ENCODE measurements around the gene NBL1.

Gene NBL1, protein sequence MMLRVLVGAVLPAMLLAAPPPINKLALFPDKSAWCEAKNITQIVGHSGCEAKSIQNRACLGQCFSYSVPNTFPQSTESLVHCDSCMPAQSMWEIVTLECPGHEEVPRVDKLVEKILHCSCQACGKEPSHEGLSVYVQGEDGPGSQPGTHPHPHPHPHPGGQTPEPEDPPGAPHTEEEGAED

DNA sequence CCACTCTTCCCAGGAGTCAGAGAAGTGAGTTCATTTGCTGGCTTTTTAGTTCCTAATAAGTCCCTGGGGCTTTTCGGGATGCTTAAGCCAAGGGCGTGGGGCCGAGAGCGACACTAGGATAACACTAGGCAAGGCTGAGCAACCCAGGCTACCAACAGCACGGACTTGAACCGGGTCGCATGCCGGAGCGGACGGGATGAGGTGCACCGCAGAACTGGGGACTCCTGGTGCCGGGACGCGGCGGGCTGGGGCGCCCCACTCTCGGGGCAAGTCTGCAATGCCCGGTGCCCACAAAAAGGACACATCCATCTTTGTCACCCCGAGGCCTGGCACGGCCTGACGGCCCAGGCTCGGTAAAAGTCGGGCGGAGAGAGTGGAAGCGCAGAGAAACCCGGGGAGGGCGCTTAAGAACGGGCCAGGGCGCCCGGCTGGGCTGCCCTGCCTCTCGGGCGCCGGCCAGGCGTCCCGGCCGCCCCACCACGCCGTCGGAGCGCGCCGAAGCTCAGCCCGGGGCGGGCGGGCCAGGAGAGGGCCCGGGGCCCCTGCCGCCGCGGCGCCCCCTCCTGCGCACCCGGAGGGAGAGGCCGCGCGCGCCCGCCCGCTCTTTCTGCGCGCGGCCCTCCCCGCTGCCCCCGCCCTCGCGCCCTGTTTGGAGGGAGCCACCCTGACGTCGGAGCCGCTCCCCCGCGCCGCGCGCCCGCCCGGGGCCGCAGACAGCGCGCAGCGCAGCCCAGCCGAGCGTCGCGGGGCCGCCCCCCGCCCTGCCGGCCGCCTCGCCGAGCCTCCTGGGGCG lies at the start of gene NBL1:
NBL1 (plus strand) TSS at position 710 of the 793 bp plus-strand sequence. CDS start 10,720 bp downstream, outside the sequence.
- DNase-seq (ENCODE audit: low read depth, low spot score) = no peak

DNA sequence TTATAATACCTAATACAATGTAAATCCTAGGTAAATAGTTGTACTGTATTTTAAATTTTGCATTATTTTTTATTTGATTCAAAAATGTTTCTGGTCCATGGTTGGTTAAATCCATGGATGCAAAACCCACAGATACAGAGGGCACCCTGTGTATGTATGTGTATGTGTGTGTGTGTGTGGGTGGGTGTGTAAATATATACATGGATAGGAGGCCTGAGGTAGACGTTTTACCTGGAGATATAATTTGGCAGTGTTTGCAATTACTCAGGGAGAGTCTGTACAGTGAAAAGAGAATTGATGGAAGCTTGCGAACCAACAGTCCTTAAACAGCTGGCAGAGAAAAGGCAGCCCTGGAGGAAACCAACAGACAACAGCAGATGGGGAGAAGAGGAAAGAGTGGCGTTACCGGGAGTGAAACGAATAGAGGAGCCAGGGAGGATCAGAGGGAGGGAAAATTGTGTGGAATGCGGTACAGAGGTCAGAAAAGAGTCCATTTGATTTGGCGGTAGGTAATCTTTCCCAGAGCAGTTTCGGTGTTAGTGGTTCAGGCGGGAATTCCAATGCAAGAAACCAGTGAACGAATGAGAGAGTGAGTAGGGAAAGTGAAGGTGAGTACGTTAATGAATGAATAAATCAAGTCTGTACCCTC lies 47.9 kb upstream of the NBL1 start:
- no peak for DNase-seq (ENCODE audit: low read depth, low spot score)

DNA sequence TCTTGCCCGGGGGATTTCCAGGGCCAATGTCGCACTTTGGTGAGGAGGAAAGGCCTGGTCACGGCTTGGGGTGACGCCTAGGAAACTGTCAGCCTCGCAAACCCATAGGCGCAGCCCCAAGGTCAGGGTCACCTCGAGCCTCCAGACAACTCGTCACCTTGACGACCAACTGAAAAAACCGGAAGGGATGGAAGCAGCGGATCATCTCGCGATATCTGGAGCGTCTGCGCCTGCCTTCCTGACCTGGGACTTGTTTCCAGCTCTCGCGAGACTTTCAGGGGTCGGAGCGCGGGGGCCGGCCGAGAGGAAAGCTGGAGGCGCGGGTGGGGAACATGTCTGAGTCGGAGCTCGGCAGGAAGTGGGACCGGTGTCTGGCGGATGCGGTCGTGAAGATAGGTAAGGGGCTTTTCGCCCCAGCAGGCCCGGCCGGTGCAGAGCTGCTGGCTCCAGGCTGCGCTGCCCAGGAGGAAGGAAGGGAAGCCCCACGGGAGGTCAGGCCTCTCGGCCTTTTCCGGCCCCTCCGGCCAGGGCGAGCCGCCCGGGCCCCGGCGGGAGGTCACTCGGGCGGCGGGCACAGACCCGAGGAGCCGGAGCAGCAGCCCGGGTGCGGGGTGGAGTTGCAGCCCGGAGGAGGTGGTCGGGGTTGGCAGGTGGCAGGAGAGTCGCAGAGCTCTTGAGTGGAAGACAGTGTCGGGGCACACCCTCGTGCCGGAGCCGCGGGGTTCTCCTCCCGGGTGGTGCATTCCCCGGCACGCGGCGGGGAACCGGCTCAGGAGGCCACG lies 47.2 kb upstream of the NBL1 start:
- peak; percentile 80 for DNase-seq (ENCODE audit: low read depth, low spot score)

DNA sequence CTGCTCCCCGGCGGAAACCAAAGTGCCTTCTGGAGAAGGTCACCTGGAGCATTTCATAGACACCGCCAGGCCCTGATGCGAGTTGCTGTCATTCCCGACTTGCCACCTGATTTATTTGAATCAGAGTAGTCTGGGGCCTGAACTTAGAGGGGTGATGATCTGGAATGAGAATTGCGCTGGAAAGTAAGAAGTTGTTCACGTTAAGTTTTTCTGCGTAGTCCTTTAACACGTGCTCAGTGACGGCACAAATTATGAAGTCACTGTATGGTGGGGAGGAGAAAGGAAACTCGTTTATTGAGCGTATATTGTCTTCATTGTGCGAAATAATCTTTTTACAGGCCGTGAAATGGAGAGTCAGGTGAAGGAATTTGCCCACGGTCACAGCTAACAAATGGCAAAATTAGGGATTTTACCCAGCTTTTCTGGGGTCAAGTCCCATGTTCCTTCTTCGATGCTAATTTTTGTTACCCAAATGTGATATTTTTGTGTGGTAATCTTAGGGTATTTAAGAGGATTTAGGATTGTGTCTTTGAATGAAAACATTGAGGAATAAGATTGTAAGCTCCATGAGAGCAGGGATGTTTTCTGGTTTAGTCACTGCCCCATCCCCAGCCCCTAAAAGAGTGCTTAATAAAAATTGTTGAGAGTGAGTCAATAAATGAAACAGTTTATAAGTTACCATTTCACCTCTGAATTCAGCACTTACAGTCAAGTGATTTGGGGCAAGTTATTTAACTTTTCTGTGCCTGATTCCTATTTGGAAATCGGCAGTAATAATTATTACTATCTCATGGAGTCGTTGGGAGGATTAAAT lies 46.4 kb upstream of the NBL1 start:
- DNase-seq (ENCODE audit: low read depth, low spot score) = no peak

DNA sequence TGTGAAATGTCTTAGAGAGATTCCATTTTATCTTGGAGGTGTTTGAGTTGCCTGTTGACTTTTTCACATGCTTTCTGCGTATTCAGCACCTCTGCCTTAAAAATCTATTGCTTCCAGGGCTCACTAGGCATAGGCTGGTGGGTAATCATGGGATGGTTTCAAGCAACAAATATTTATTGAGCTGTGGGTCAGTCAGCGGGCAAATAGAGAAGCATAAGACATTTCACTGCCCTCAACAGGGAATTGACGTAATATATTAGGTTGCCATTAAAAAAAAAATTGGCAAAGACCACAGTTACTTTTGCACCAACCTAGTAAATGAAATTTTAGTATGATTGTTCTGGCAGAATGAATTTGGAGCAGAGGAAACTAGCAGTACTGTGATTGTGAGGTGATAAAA lies 44.3 kb upstream of the NBL1 start:
- no peak for DNase-seq (ENCODE audit: low read depth, low spot score)

DNA sequence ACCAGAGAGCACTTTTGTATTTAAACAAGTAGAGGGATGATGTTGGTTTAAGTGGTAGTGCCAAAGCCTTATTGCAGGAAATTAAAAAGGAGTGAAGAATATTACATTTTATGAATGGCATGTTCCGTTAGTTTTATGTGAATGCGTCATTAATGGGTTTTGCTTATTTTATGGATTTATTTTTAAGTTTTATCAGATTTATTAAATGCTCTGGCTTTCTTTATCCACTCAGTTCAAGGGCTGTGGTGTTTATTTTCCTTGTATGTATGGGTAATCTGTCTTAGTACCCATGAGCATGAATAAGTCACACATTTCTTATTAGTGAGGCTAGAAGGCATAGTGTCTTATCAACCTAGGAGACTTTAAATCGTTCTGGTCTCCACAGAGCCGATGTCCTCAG lies 41.6 kb upstream of the NBL1 start:
- DNase-seq (ENCODE audit: low read depth, low spot score) = no peak

DNA sequence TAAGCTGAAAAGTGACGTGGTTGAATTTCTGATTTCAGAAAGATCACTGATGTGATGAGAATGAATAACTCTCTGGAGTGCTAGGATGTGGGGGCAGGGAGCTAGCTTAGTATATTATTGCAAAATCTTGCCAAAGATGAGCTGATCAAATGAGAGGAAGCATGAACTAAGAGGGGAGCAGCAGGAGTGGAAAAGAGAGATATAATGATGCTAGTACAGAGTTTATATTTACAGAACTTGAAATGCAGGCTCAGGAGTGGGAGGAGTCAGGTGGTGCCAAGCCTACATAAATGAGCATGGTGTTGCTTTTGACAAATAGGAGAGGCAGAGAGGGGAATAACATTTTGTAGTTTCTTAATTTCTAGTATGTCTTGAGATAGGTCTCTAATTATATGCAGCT lies 38.1 kb upstream of the NBL1 start:
- DNase-seq (ENCODE audit: low read depth, low spot score) = no peak

DNA sequence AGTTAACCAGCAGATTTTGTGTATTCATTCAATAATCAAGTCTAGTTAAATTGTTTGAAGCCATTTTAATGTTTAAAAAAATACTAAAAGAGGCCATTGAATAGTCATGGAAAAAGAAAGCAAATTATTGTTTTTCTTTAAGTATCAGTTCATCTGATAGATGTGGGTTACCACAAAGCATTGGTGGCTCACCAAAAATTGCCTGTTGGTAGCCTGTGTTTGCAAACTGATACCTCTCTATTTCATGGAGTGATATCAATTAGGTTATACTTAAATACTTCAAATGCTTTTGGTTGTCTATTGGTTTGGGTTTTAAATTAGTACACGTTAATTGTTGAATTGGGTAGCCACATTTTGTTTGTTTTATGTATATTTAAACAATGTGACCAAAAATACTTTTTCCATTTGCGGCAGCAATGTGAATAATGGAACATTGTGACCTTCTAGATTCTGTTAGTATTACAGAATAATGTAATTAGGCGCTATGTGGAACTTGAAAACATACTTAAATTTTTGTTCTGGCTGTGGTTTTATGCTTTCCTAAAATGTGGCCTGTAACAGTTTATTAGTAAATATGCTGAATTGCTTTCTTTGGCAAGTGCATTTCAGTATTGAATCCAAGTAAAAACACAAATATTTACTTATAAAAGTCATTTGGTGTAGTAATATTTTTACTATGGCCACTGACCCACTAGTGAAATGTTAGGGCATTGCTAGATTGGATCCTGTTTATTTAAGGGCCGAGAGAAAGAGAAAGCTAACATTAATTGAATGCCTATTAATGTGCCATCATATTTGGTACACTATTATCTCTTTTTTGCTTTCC lies 37.1 kb upstream of the NBL1 start:
- no peak for DNase-seq (ENCODE audit: low read depth, low spot score)

DNA sequence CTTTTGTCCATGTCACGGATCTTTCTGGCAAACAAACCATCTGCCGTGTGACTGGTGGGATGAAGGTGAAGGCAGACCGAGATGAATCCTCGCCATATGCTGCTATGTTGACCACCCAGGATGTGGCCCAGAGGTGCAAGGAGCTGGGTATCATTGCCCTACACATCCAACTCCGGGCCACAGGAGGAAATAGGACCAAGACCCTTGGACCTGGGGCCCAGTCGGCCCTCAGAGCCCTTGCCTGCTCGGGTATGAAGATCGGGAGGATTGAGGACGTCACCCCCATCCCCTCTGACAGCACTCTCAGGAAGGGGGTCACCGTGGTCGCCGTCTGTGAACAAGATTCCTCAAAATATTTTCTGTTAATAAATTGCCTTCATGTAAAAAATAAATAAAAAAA lies 35.9 kb upstream of the NBL1 start:
- DNase-seq (ENCODE audit: low read depth, low spot score) = no peak

DNA sequence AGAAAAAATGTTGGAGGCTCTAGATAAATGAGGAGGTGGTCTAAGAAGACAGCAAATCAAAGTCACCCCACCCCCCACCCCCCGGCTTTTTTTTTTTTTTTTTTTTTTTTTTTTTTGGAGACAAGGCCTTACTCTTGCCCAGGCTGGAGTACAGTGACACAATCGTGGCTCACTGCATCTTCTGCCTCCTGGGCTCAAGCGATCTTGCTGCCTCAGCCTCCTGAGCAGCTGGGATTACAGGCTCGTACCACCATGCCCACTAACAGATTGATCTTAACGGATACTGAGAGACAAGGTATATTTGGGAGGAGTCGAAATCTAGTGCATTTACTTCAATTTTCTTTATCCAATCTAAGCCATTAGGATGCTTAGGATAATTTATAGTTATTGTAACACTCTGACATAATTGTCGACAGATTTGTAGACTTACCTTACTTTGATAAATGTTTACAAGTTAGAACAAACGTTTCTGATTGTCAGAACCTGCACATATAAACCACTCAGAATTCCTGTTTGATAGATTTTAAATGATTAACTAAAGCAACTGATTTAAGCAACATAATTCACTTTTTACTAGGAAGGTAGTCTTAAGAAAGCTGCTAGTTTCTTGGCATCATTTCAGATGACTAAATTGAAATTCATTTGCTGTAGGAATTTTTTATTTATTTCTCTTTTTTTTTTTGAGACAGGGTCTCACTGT lies 33.7 kb upstream of the NBL1 start:
- no peak for DNase-seq (ENCODE audit: low read depth, low spot score)

DNA sequence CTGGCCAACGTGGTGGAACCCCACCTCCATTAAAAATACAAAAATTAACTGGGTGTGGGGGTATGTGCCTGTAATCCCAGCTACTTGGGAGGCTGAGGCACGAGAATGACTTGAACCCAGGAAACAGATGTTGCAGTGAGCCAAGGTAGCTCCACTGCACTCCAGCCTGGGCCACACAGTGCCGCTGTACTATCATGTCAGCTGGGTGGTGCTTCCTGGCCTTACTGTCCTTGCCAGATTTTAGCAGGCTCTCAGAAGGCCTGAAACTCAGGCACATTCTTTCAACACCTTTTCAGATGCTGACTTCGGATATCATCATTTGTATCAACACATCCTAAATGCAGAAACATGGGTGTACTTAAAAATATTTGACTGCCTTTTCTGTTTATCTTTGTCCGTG lies 31.6 kb upstream of the NBL1 start:
- DNase-seq (ENCODE audit: low read depth, low spot score) = no peak

DNA sequence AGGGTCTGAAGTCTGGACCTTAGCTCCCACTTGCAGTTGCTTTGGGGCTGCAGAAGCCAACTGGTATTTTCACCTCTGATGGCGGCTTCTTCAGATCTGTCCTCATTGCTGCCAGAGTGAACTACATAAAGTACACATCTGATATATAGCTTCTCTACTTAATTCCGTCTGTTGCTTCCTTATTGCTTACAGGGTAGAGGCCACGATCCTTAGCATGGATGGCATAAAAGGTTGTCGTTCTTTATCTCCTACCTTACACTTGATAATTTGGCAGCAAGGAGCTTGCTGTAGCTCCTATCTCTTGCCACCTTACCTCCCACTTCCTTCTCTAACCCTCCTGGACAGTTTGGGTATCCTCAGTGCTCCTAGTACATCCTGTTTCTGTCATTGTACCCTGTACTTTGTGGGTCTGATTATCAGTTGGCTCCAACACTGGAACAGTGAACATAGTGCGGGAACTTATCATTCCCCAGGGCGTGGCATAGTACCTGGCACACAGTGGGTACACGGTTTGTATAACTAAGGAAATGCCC lies 30.9 kb upstream of the NBL1 start:
- no peak for DNase-seq (ENCODE audit: low read depth, low spot score)

DNA sequence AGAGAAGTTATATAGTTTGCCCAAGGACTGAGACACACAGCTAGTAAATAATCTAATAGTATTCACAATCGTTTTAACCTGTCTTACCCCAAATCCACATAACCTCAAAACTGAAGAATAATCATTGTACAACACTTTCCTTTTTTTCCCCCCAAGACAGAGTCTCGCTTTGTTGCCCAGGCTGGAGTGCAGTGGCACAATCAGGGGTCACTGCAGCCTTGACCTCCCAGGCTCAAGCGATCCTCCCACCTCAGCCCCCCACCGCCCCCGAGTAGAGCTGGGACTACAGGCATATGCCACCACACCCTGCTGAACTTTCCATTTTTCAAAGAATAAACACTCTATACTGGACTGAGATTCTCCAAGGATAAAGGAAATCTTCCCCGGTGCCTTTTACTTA lies 28.7 kb upstream of the NBL1 start:
- no peak for DNase-seq (ENCODE audit: low read depth, low spot score)

DNA sequence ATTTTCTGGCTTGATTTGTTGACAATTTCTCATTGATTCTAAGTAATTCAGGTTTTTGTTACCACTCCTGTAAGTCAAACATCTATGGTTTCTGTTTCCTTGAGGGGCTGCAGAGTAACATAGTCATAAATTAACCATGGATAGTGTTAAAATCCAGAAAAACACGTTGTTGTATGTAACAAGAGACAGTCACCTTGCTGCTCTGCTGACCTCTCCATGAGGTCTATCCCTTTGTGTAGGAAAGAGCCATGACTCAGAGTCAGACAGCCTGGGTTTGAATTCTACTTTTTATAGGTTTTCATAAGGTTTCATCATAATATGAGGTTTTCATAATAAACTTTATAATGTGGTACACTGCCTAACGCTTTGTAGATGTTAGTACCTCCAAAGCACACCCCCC lies 27.6 kb upstream of the NBL1 start:
- DNase-seq (ENCODE audit: low read depth, low spot score) = no peak

DNA sequence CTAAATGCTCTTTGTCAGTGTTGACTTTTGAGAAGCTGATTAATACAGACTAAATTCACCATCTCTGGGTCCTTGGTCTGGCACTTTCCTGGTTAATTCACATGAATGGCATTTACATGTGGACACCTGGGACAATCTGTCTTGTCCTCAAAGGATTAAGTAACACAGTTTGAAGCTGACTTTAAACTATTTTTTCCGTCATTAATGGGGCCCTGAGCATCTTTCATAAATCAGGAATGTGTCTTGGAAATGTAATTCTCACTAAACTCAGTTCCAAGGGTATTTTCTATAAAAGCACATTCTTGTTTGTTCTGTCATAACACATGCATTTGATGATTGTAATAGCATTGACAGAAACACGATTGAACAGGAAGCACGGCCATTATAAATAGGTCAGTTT lies 26.7 kb upstream of the NBL1 start:
- no peak for DNase-seq (ENCODE audit: low read depth, low spot score)

DNA sequence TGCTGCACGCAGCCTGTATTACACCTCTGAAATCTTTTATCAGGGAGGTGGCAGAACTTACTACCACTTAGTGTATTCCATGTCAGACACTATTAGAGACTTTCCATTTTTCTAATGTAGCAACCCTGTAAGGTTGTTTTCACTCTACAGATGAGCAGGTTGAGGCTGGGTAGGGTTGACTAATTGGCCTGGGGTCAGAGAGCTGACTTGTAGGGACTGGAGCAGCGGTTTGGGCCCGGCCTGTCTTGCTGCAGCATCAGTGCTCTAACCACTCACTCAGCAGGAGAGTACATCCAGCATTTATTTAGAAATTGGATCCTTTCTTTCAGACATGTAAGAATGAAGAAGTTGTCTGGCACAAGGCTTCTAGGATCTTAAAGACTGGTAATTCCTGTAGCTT lies 25.7 kb upstream of the NBL1 start:
- no peak for DNase-seq (ENCODE audit: low read depth, low spot score)

DNA sequence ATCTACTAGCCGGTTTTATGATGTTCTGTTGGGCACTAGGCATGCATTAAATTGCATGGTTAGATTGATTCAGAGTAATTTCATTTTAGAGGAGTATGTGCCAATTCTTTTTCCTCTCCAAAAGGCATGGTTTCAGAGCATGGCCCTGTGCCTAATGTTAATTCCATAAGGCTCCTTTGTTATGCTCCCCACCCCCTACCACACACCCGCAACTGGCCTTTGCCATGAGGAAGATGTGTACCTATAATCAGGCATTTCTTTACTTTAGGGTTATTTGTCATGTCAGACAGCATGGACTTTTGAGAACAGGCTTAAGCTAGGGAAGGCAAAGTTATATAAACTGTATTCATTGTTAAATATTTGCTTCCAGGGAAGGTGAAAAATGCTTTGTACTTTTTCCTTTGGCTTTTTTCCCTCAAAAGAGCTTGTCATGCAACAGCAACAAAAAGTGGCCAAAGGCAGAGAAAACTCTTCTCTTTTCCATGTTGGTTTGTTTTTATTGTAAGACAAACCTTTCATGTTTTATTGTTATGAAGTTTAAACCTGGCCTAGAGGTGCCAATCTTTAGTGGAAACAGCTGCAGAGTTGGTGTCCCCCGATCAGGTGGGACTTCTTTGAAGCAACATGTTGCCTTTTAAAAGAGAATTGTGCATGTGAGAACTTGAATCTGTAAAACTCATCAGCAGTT lies 24.3 kb upstream of the NBL1 start:
- no peak for DNase-seq (ENCODE audit: low read depth, low spot score)

DNA sequence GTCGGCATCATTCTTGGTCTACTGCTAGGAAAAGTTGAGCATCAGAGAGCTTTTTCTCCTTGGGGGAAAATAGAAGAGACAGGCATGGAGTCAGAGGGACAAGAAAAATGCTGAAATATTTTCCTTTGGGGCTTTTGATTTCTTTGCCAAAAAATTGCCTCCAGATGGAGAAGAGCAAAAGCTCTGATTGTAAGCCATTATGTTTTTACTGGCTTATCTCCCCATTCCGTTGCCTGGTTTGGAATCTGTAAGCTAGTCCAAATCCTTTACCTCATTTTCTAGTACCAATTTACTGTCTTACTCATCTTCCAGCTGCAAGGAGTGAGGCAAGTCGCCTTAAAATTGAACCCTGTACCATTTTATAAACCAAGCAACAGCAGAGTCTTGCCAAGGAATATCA lies 23.3 kb upstream of the NBL1 start:
- no peak for DNase-seq (ENCODE audit: low read depth, low spot score)

Measured in brain pericyte (primary cell).